GM15510 (cell line): ENCODE measurements around the gene CCDC185.

Experiments used
- POLR2A ChIP-seq: IDR thresholded peaks from 3 replicates; pipeline ENCODE4 v1.6.1; 2011; ENCODE audit warnings: borderline replicate concordance; ENCODE audit not compliant: insufficient read length; ENCODE audit errors: extremely low read depth

The CCDC185 gene

GRCh38 chr1:223393275-223394214 lies at the start of gene CCDC185:
TSS of gene CCDC185 (plus strand) at chr1:223393415. CDS start at chr1:223393476, 61 bp downstream.
- TF ChIP-seq POLR2A = no peak

GRCh38 chr1:223343692-223344091 lies 49.5 kb upstream of the CCDC185 start:
- no peak for TF ChIP-seq POLR2A

- no peak for TF ChIP-seq POLR2A
Observed at GRCh38 chr1:223344491-223344890, 48.7 kb upstream of the CCDC185 start.

- no peak for TF ChIP-seq POLR2A
Observed at GRCh38 chr1:223345720-223346119, 47.5 kb upstream of the CCDC185 start.

GRCh38 chr1:223346311-223346710 lies 46.9 kb upstream of the CCDC185 start:
- no peak for TF ChIP-seq POLR2A

- no peak for TF ChIP-seq POLR2A
Observed at GRCh38 chr1:223347583-223347982, 45.6 kb upstream of the CCDC185 start.

- TF ChIP-seq POLR2A = no peak
Observed at GRCh38 chr1:223348439-223348838, 44.8 kb upstream of the CCDC185 start.

- TF ChIP-seq POLR2A = no peak
Observed at GRCh38 chr1:223349241-223349640, 44.0 kb upstream of the CCDC185 start.

GRCh38 chr1:223350361-223350908 lies 42.8 kb upstream of the CCDC185 start:
- no peak for TF ChIP-seq POLR2A

GRCh38 chr1:223352944-223353343 lies 40.3 kb upstream of the CCDC185 start:
- TF ChIP-seq POLR2A = no peak

- no peak for TF ChIP-seq POLR2A
Observed at GRCh38 chr1:223353939-223354338, 39.3 kb upstream of the CCDC185 start.

- TF ChIP-seq POLR2A = no peak
Observed at GRCh38 chr1:223355699-223356098, 37.5 kb upstream of the CCDC185 start.

- TF ChIP-seq POLR2A = no peak
Observed at GRCh38 chr1:223358826-223359225, 34.4 kb upstream of the CCDC185 start.

GRCh38 chr1:223363057-223363855 lies 30.0 kb upstream of the CCDC185 start:
- TF ChIP-seq POLR2A = no peak
